BJ (cell line): Measurements from ENCODE around the gene HACD4. TPM values are rescaled to one million over a fixed set of nuclear protein-coding genes. Genes with fewer than 3 reads are reported as not detected.

Experiments
- CTCF ChIA-PET: fragments of 350-600 bp; formaldehyde crosslinking; extraction: SDS; loops from one replicate; lab custom pipeline; 2021; ENCODE audit warnings: antibody characterized with exemption, inconsistent platforms; lab: Yijun Ruan, JAX
- POLR2A ChIA-PET: fragments of 300-600 bp; sonication (Branson Sonifier 250); formaldehyde crosslinking; extraction: SDS; loops from one replicate; lab custom pipeline; 2021; ENCODE audit warnings: antibody characterized with exemption; lab: Charles Lee
- DNase-seq: peaks from one replicate; pipeline ENCODE4 v3.0.0-alpha.2; 2011; ENCODE audit warnings: low read depth
- H3K27me3 ChIP-seq: 2 replicates; pipeline ENCODE4 v1.6.0; 2011; ENCODE audit warnings: low read length; ENCODE audit not compliant: control insufficient read depth, insufficient read depth
- H3K36me3 ChIP-seq: 2 replicates; pipeline ENCODE4 v1.5.1; 2011; ENCODE audit warnings: low read length; ENCODE audit not compliant: control insufficient read depth, insufficient read depth
- H3K4me3 ChIP-seq: 2 replicates; pipeline ENCODE4 v1.5.1; 2011; ENCODE audit warnings: low read depth, mild to moderate bottlenecking, control low read depth, low read length
- polyA plus RNA-seq: library from polyadenylated mRNA; depleted of rRNA; stranded (reverse); fragments of >200 nt; gene quantifications from 2 replicates; pipeline ENCODE4 v1.2.3, GENCODE V29; 2011
- TF ChIP-seq, protein P1 (sequence below): IDR thresholded peaks from 2 replicates; pipeline ENCODE4 v1.5.1; 2011; ENCODE audit warnings: low read depth, mild to moderate bottlenecking, control low read depth, inconsistent platforms, low read length, moderate library complexity; ENCODE audit not compliant: insufficient read depth

The HACD4 gene
- polyA plus RNA-seq, 1 experiment = 4.3 TPM

DNA sequence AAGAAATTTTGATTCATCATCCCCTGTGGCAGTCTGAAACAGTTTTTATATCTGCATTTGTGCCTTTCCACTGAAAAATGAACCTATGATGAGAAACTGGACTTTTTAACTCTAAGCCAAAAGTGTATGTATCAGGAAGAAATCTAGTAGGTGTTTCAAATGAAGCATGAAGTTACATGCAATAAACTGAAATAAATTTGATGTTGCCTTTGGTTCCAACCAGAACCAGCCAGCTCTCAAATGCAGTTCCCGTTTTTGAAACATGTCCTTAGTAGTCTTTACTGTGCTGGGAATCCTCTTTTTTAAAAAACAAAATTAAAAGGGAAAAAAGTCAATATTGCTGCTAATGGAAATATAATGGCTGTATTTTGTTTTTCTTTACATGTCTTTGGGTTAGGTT is 43.9 kb downstream of the HACD4 start:
- no peak for DNase-seq
- Histone ChIP-seq H3K36me3 (peaks cover 3% of the 10 kb centered on the region; the same call in 1 of the 2 replicates), H3K27me3 (no peaks in the 10 kb centered on the region), H3K4me3 (no peak overlapping the region)
- ChIA-PET POLR2A (no interaction called here), CTCF (no interaction called here)
- TF ChIP-seq, protein P1, sequence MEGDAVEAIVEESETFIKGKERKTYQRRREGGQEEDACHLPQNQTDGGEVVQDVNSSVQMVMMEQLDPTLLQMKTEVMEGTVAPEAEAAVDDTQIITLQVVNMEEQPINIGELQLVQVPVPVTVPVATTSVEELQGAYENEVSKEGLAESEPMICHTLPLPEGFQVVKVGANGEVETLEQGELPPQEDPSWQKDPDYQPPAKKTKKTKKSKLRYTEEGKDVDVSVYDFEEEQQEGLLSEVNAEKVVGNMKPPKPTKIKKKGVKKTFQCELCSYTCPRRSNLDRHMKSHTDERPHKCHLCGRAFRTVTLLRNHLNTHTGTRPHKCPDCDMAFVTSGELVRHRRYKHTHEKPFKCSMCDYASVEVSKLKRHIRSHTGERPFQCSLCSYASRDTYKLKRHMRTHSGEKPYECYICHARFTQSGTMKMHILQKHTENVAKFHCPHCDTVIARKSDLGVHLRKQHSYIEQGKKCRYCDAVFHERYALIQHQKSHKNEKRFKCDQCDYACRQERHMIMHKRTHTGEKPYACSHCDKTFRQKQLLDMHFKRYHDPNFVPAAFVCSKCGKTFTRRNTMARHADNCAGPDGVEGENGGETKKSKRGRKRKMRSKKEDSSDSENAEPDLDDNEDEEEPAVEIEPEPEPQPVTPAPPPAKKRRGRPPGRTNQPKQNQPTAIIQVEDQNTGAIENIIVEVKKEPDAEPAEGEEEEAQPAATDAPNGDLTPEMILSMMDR = no peak

DNA sequence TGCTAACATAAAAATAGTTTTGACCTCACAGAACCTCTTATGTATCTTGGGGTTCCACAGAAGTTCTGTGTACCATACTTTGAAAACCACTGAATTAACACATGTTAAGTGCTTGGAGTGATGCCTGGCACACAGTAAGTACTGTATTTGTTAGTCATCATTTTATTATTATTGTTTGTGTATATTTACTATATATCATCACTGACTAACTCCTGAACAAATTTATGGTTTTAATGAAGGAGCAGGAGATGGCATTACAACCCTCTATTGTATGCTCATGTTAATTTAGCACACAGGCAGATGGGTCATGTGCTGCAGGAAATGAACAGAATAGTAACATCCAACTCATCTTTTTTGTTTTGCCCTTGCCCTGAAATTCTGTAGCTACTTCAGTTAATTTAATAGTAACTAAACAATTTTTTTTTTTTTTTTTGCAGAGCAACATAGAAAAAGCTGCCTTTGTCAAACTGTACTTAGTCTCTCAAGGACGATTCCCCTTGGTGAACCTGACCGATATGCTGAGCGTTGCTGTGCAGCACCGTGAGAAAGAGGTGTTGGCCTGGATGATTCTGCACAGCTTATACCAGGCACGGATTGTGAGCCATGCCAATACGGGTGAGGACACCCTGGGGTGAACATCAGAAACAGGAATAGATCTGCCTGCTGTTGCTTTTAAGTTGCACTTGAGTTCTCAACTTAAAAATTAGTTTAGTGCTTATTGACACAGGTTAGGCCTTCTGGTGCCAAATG is 45.4 kb downstream of the HACD4 start:
- ChIA-PET POLR2A (interaction anchor here (0.6 kb wide), 3 partner anchors 34 to 1062 kb away, joined by 3 to 5 read pairs (median 3); no protein-coding TSS in a partner anchor), CTCF (interaction anchor here (0.7 kb wide), 1 partner anchor 120 kb away, joined by 4 read pairs; no protein-coding TSS in a partner anchor)
- DNase-seq = no peak
- TF ChIP-seq, protein P1 = no peak
- no peak overlapping the region for H3K4me3 ChIP-seq
- peaks cover 3% of the 10 kb centered on the region; the same call in 1 of the 2 replicates for H3K36me3 ChIP-seq
- H3K27me3 ChIP-seq = no peaks in the 10 kb centered on the region

DNA sequence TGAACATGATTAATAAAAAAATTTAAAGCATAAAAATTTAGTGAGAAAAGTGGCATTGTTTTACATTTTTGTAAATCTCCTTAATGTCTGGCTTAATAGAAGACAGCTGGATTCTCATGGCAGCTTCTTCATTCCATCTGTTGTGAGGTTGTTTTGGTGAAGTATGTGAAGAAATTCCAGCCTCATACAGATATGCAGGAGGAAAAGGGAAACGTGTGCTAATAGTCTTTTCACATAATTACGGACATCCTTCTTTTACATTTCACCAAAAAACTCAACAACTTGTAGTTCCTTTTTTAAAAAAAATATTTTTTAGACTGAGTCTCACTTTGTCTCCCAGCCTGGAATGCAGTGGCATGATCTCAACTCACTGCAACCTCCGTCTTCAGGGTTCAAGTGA is 46.9 kb downstream of the HACD4 start:
- TF ChIP-seq, protein P1 = no peak
- H3K4me3 ChIP-seq = no peak overlapping the region
- DNase-seq = peak; percentile 15
- ChIA-PET POLR2A (no interaction called here), CTCF (interaction anchor here (1.2 kb wide), 2 partner anchors 12 to 360 kb away, joined by 3 to 4 read pairs; no protein-coding TSS in a partner anchor)
- no peaks in the 10 kb centered on the region for H3K36me3 ChIP-seq
- H3K27me3 ChIP-seq = no peaks in the 10 kb centered on the region

DNA sequence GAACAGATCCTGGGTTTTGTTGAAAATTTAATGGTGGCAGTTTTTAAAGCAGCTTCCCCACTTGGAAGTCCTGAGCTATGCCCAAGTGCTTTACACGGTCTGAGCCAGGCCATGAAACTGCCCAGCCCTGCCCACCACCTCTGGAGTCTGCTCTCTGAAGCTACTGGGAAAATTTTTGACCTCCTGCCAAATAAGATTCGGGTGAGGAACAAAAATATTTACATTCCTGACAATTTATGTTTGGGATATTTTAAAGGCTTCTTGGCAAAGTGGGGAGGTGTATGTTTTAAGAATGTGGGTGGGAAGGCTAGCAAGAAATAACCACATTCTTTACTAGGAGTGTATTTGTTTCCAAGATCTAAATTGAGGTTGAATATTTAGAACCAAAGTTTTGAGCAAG is 50.0 kb downstream of the HACD4 start:
- CTCF ChIA-PET = interaction anchor here (0.7 to 2.0 kb wide), 3 partner anchors 11 to 947 kb away, joined by 3 to 6 read pairs (median 5); no protein-coding TSS in a partner anchor

More for the DNA sequence above, 50.0 kb downstream of the HACD4 start:
- DNase-seq = peak; percentile 61
- POLR2A ChIA-PET = no interaction called here
- TF ChIP-seq, protein P1 = no peak
- Histone ChIP-seq H3K27me3 (no peaks in the 10 kb centered on the region), H3K4me3 (no peak overlapping the region), H3K36me3 (peaks cover 3% of the 10 kb centered on the region)
